Stimulated activated CD8-positive, alpha-beta memory T cell treated with anti-CD3 and anti-CD28 coated beads, Interleukin-15, amount 100 ng/mL, for 4 hours (primary cell): ENCODE data around the gene SCN4A.

Source experiments
- DNase-seq, 2 donors: peaks; one replicate each; pipeline ENCODE4 v3.0.0-alpha.2; 2020; ENCODE audit warnings: low read depth in 2 of 2

Gene SCN4A

GRCh38 chr17:63955232-63955631, 17.5 kb downstream of the SCN4A start:
- no peak for DNase-seq

GRCh38 chr17:63954402-63955063, 18.2 kb downstream of the SCN4A start:
- DNase-seq = no peak

- DNase-seq = no peak
Observed at GRCh38 chr17:63950940-63951907, 21.5 kb downstream of the SCN4A start.

- DNase-seq = no peak
Observed at GRCh38 chr17:63949576-63950250, 23.0 kb downstream of the SCN4A start.

- no peak for DNase-seq
Observed at GRCh38 chr17:63948521-63948920, 24.2 kb downstream of the SCN4A start.

- DNase-seq = no peak
Observed at GRCh38 chr17:63947711-63948330, 24.9 kb downstream of the SCN4A start.

GRCh38 chr17:63946440-63947363, 26.0 kb downstream of the SCN4A start:
- peak in 1 of 2 donors; percentile 21 for DNase-seq

- DNase-seq = no peak
Observed at GRCh38 chr17:63945784-63946439, 26.8 kb downstream of the SCN4A start.

GRCh38 chr17:63944736-63945499, 27.8 kb downstream of the SCN4A start:
- DNase-seq = no peak

GRCh38 chr17:63943745-63944144, 29.0 kb downstream of the SCN4A start:
- DNase-seq = no peak

- no peak for DNase-seq
Observed at GRCh38 chr17:63942309-63942985, 30.3 kb downstream of the SCN4A start.

- DNase-seq = no peak
Observed at GRCh38 chr17:63941751-63942150, 31.0 kb downstream of the SCN4A start.

GRCh38 chr17:63941162-63941561, 31.6 kb downstream of the SCN4A start:
- no peak for DNase-seq

GRCh38 chr17:63940584-63940983, 32.1 kb downstream of the SCN4A start:
- DNase-seq = no peak

GRCh38 chr17:63939884-63940283, 32.8 kb downstream of the SCN4A start:
- no peak for DNase-seq

- DNase-seq = no peak
Observed at GRCh38 chr17:63939401-63939800, 33.3 kb downstream of the SCN4A start.

GRCh38 chr17:63937920-63938319, 34.8 kb downstream of the SCN4A start:
- DNase-seq = no peak

- DNase-seq = no peak
Observed at GRCh38 chr17:63937319-63937718, 35.4 kb downstream of the SCN4A start.
